Fibroblast of peridontal ligament (primary cell): ENCODE results near the gene PRTN3.

ENCODE experiments used
- DNase-seq: peaks from one replicate; pipeline ENCODE4 v3.0.0-alpha.2; 2010; ENCODE audit errors: extremely low read depth

Gene PRTN3, protein sequence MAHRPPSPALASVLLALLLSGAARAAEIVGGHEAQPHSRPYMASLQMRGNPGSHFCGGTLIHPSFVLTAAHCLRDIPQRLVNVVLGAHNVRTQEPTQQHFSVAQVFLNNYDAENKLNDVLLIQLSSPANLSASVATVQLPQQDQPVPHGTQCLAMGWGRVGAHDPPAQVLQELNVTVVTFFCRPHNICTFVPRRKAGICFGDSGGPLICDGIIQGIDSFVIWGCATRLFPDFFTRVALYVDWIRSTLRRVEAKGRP

GRCh38 chr19:840519-841206, at the start of gene PRTN3:
Gene PRTN3, plus strand, starts transcription at chr19:840999. Its CDS starts 10 bp downstream, at chr19:841009.
- DNase-seq: no peak

DNA sequence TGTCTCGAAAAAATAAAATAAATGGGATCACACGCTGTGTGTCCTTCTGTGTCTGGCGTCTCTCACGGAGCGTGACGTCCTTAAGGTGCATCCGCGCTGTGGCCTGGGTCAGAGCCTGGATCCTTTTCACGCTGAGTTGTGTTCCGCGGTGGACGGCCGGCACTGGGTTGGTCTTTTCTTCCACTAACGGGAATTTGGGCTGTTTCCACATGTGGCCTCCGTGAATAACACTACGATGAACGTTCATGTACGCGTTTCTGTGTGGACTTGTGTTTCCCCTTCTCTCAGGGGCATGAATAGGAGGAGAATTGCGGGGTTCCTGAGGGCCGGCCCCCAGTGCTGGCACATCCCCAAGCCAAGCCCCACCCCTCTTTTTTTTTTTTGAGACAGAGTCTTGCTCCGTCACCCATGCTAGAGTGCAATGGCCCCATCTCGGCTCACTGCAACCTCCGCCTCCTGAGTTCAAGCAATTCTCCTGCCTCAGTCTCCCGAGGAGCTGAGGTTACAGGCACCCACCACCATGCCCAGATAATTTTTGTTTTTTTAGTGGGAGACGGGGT, 49.7 kb upstream of the PRTN3 start:
- no peak for DNase-seq

- no peak for DNase-seq
Observed at GRCh38 chr19:791567-792305, 49.1 kb upstream of the PRTN3 start.

- no peak for DNase-seq
Observed at GRCh38 chr19:792306-792885, 48.4 kb upstream of the PRTN3 start.

DNA sequence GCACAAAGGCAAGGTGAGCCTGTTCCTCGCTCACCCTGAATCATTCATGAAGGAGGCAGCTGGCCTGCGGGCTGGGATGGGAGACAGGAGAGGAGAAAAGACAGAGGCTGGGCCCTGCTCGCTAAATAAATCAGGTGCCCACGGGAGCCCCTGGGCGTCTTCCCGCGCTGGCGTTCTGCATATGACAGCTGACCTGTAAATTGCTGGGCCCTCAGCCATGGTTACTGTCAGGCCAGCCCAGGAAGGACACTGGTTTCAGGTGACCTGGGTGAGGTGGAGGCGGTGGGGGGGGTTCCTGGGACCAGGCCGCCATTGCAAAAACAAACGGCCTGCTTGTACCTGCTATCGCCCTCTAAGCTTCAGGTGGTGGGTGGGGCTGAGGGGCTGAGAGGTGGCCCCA, 47.0 kb upstream of the PRTN3 start:
- DNase-seq: no peak

- DNase-seq: no peak
Observed at GRCh38 chr19:795073-795611, 45.7 kb upstream of the PRTN3 start.

- DNase-seq: no peak
Observed at GRCh38 chr19:795691-796581, 44.9 kb upstream of the PRTN3 start.

DNA sequence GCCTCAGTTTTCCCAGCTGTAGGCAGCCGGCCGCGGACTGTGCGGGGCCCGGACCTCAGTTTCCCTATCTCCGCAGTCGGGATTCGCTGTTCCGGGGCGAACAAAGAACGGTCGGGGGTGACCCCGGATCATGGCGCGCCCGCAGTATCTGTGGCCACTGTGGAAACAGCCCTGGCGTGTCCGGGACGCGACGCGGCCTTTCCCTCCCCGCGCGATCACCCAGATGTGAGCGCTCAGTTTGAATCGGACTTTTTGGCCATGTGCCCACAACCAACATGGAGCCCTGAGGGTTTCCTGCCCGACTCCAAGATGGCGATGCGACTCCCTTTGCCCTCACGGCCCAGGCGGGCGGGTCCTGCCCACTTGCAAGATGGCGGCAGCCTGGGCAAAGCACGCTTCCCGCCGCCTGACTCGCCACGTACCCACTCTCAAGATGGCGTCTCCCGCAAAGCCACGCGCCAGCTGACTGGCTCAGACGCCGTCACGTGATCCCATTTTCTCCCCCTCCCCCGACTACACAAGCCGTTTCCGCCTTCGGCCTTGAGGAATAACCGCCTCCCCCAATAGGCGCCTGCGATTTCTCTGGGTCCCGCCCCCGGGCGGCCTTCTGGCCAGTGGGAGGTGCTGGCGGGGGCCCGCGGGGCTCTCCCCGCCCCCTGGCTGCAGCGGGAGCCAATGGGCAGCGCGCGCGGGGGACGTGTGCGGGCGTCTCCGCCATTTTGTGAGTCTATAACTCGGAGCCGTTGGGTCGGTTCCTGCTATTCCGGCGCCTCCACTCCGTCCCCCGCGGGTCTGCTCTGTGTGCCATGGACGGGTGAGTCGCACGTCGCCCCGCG, 43.9 kb upstream of the PRTN3 start, which contains the start of gene PTBP1:
TSS of gene PTBP1 (plus strand) at position 761 of the 836 bp plus-strand sequence. CDS start at position 807, 46 bp downstream.
- peak; percentile 100 for DNase-seq

DNA sequence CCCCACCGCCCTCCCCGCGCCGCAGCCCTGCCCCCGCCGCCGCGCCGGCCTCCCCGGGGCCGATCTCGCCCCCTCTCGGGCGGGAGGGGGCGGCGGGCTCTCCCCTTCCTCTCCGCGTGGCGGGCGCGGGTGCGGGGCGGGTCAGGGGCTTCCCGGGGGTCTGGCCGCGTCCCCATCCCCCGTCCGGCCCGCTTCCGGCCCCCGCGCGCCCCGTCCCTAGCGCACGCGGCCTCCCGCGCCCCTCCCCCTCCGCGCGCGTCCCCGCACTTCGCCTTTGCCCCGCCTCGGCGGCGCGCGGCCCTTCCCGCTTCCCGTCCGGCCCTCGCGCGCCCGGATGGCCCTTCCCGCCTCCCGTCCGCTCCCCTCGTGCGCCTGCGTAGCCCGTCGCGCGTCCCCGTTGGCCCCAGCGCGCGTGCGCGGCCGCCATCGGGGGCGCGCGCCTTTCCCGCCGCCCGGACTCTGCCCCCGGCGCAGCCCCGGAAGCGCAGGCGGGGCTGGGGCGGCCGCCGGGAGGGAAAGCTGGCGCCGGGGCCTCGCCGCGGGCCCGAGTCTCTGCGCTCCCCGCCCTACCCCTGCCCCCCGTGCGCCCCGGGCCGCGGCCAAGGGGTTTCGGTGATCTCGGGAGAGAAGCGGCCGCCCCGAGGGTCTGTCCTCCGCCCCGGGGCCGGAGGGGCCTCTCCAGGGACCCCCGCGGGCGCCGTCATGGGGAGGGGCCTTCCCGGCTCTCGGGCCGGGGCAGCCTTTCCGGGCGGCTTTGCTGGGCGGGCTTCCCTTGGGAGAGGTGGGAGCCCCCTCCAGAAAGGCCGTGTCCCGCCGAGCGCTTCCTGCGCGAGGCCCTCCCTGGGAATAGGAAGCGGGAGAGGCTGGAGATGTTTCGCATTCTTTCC, 43.0 kb upstream of the PRTN3 start:
- DNase-seq: peak; percentile 83

DNA sequence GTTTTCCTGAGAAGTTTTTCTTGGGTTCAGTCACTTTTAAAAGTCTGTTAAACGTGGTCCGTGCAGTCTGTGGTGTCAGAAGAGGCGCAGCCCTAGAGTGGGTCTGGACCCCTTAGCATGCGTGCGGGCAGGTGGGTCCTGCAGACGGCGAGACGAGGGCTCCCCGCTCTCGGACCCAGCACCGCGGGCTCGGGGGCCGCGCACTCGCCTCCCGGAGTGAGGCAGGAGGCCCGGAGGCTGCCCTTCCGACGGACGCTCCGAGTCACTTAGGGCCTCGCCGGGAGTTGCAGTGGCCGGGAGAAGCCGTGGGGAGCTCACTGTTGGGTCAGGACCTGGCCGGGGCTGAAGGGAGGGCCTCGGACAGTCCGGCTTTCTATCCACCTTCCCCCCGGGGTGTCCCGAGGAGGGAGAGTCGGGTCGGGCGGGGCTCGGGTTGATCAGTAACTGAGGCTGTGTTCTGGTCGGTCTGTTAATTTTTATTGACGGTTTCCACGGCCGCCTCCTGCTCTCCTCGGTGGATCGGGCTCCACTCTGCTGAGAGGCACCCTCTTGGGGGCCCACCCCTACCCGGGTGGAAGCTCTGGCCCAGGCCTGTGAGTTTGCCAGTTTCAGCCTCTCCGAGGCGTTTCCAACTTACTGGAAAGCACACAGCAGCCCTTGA, 42.3 kb upstream of the PRTN3 start:
- no peak for DNase-seq

DNA sequence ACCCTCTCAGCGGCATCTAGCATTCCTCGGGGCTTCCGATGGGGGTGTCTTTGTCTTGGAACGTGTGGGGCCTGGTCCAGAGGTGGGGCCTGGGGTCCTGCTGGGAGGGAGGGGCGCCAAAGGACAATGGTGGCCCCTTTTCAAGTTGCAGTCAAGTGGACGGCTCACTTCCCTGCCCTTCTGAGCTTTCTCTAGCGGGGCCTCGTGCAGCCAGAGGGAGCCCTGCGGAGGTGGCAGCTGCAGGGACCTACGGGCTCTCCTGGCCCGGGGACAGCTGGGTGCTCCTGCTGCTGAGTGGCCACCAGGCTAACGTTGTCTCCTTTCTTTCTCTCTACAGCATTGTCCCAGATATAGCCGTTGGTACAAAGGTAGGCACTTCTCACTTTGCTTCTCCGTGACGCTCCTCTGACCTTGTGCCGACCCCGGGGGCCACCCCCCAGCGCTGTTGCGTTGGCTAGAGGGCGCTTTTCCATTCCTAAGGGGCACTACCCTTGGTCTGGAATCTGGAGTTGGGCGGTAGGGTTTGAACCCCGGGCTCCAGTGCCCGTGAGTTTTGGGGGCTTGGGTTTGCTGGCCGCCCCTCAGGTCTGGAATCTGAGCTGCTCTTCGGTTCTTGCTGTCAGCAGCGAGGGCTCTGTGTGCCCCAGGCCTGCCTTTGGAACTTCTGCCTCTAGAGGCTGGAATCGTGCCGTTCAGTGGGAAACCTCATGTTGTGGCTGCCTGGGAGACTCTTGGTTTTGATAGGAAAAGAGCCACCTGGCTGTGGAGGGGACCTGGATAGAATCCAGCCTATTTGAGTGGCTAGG, 41.5 kb upstream of the PRTN3 start:
- peak; percentile 50 for DNase-seq

- DNase-seq: no peak
Observed at GRCh38 chr19:800360-801029, 40.3 kb upstream of the PRTN3 start.

DNA sequence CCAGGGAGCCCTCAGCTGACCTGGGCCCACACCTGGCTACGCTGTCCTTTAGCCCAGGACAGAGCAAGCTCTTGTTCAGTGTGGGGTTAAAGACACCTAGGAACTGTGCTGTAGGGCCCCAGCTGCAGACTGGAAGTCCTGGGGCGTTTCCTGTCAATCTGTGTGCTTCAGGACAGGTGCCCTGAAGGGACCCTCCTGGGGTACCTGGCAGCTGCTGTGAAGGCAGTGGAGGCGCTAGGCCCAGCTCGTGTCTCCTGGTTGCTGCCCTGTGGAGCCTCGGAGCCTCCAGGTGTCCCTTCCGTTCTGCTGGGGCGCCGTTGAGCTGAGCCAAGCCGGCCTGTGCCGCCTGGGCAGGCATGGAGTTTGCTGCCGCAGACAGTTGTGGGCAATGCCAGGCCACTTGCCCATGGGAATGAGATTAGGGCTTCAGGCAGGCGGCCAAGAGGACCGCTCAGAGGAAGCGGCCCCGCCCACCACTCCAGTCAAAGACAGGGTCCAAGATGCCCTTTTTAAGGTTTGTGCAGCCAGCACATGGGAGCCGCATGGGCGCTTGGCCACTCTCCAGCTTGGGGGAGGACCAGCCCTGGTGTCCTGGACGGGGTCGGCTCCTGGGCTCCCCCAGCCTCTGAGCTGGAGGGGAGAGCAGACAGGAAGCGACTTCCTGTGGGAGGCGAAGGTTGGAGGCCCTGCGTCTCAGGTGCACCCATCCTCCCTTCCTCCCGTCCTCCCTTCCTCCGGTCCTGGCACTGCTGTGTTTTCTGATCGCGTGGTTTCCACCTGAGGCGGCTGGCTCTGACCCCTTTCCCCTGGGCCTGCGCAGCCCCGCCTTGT, 39.6 kb upstream of the PRTN3 start:
- peak; percentile 41 for DNase-seq

- DNase-seq: no peak
Observed at GRCh38 chr19:801861-802497, 38.8 kb upstream of the PRTN3 start.

DNA sequence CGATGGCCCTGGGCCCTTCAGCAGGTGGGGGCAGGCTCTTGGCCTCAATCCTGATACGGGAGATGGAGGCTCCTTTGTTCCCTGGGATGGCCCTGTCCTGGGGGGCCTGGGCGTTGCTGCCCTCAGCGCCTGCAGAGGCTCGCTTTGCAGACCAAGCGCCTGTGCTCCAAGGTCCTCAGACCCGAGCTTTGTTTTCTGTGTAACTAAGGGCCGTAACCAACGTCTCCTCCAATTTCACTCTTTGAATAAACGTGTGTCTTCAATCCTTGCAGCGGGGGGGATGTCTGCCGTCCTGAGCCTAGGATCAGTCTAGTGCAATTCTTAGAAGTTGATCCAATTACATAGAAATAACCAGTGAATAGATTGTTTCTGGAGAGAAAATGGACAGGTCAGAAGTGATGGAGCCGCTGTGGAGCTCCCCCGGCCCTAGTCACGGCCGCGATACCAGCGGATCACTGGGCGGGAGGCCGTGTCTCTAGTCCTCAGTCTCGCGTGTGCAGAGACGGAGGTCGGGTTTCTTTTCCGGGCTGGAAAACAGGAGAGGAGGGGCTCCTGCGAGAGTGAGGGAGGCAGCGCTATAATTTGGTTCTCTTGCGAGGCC, 38.2 kb upstream of the PRTN3 start:
- DNase-seq: peak; percentile 65
